HepG2 (cell line): ENCODE data around the gene DIABLO. TPM values are rescaled to one million over a fixed set of nuclear protein-coding genes. Genes with fewer than 3 reads are reported as not detected.

Experiments
- CAMTA2 ChIP-seq: sonication (generic); formaldehyde crosslinking; IDR thresholded peaks from 2 replicates; pipeline ENCODE4 v1.4.0; 2020; ENCODE audit warnings: mild to moderate bottlenecking, missing genetic modification reagents, borderline replicate concordance
- HDAC6 ChIP-seq: fragments of 200-600 bp; sonication (generic); IDR thresholded peaks from 2 replicates; pipeline ENCODE4 v1.7.0; 2017; ENCODE audit warnings: mild to moderate bottlenecking, antibody characterized with exemption, low read length, low read depth
- HMGA1 ChIP-seq: sonication (generic); formaldehyde crosslinking; conservative IDR thresholded peaks from 2 replicates; pipeline ENCODE4 v1.4.0; 2020; ENCODE audit warnings: missing genetic modification reagents
- KAT7 ChIP-seq: IDR thresholded peaks from 2 replicates; pipeline ENCODE4 v1.6.1; 2018; ENCODE audit warnings: borderline replicate concordance, missing compliant biosample characterization
- LCORL ChIP-seq, 2 experiments: fragments of 450-650 bp in 1 of 2; sonication (generic) in 1 of 2; formaldehyde crosslinking in 1 of 2; IDR thresholded peaks; 2 replicates each; pipeline versions ENCODE4 v1.5.0 to v1.6.1; 2017 to 2020; ENCODE audit warnings: antibody characterized with exemption in 1 of 2, missing genetic modification reagents in 1 of 2
- NONO ChIP-seq, 2 experiments: fragments of 450-650 bp in 1 of 2; sonication (generic) in 1 of 2; formaldehyde crosslinking in 1 of 2; IDR thresholded peaks in 1 of 2; conservative IDR thresholded peaks in 1 of 2; 2 replicates each; pipeline versions ENCODE4 v1.6.1 to v1.8.0; 2017 to 2022; ENCODE audit warnings: mild to moderate bottlenecking in 1 of 2, missing genetic modification reagents in 1 of 2, moderate library complexity in 1 of 2
- SRY ChIP-seq: sonication (generic); formaldehyde crosslinking; IDR thresholded peaks from 2 replicates; pipeline ENCODE4 v1.8.0; 2022; ENCODE audit warnings: mild to moderate bottlenecking, missing genetic modification reagents
- SSRP1 ChIP-seq: IDR thresholded peaks from 2 replicates; pipeline ENCODE4 v1.6.1; 2016; ENCODE audit warnings: control low read depth
- ZNF136 ChIP-seq: sonication (generic); formaldehyde crosslinking; IDR thresholded peaks from 2 replicates; pipeline ENCODE4 v1.8.1; 2022; ENCODE audit warnings: low read depth, mild to moderate bottlenecking, moderate library complexity, missing genetic modification reagents
- ZNF543 ChIP-seq: sonication (generic); formaldehyde crosslinking; IDR thresholded peaks from 2 replicates; pipeline ENCODE4 v1.4.0; 2020; ENCODE audit warnings: mild to moderate bottlenecking, missing genetic modification reagents
- ZNF567 ChIP-seq: sonication (generic); formaldehyde crosslinking; IDR thresholded peaks from 2 replicates; pipeline ENCODE4 v1.8.1; 2023; ENCODE audit warnings: mild to moderate bottlenecking, missing genetic modification reagents, borderline replicate concordance
- ZNF598 ChIP-seq: sonication (generic); formaldehyde crosslinking; IDR thresholded peaks from 2 replicates; pipeline ENCODE4 v1.5.1; 2020; ENCODE audit warnings: mild to moderate bottlenecking, missing genetic modification reagents, borderline replicate concordance
- ZSCAN30 ChIP-seq: sonication (generic); formaldehyde crosslinking; IDR thresholded peaks from 2 replicates; pipeline ENCODE4 v1.5.0; 2020; ENCODE audit warnings: mild to moderate bottlenecking, missing genetic modification reagents
- polyA plus RNA-seq, 8 experiments: library from polyadenylated mRNA; depleted of rRNA in 3 of 8; stranded (reverse) in 7 of 8; unstranded in 1 of 8; fragments of >200 nt; fragmentation: Illumina TruSeq in 4 of 8; extraction: Trizol in 4 of 8; gene quantifications; 2 replicates each; pipeline versions ENCODE4 v1.2.1 to v1.2.3, GENCODE V29; 2011 to 2016; ENCODE audit warnings: low read depth in 4 of 8, missing spikeins in 1 of 8, mixed read lengths in 1 of 8; ENCODE audit not compliant: insufficient read depth in 1 of 8
- total RNA-seq, 5 experiments: library from RNA; depleted of rRNA; stranded (reverse); fragments of >200 nt; fragmentation: Illumina TruSeq; extraction: Trizol; gene quantifications; 2 replicates each; pipeline ENCODE4 v1.2.3, GENCODE V29; 2016; ENCODE audit warnings: low read depth in 1 of 5
- TF ChIP-seq, protein P1 (sequence below): sonication (generic); formaldehyde crosslinking; IDR thresholded peaks from 2 replicates; pipeline ENCODE4 v1.5.0; 2020; ENCODE audit warnings: mild to moderate bottlenecking, missing genetic modification reagents
- TF ChIP-seq, protein P2 (sequence below): sonication (generic); formaldehyde crosslinking; IDR thresholded peaks from 2 replicates; pipeline ENCODE4 v1.5.0; 2020; ENCODE audit warnings: missing genetic modification reagents
- TF ChIP-seq, protein P3 (sequence below): sonication (generic); formaldehyde crosslinking; IDR thresholded peaks from 2 replicates; pipeline ENCODE4 v1.4.0; 2020; ENCODE audit warnings: missing genetic modification reagents
- TF ChIP-seq, protein P4 (sequence below): IDR thresholded peaks from 2 replicates; pipeline ENCODE4 v1.6.1; 2016; ENCODE audit warnings: missing compliant biosample characterization, missing genetic modification reagents, borderline replicate concordance
- TF ChIP-seq, protein P5 (sequence below): sonication (generic); formaldehyde crosslinking; IDR thresholded peaks from 2 replicates; pipeline ENCODE4 v1.4.0; 2020; ENCODE audit warnings: mild to moderate bottlenecking, missing genetic modification reagents, borderline replicate concordance

The DIABLO gene
- total and polyA plus RNA-seq, 2 of the 13 experiments (the other 11 are each of a cell fraction or from before 2014, with no cell fraction given), result 20.7 to 70.9 TPM

DNA sequence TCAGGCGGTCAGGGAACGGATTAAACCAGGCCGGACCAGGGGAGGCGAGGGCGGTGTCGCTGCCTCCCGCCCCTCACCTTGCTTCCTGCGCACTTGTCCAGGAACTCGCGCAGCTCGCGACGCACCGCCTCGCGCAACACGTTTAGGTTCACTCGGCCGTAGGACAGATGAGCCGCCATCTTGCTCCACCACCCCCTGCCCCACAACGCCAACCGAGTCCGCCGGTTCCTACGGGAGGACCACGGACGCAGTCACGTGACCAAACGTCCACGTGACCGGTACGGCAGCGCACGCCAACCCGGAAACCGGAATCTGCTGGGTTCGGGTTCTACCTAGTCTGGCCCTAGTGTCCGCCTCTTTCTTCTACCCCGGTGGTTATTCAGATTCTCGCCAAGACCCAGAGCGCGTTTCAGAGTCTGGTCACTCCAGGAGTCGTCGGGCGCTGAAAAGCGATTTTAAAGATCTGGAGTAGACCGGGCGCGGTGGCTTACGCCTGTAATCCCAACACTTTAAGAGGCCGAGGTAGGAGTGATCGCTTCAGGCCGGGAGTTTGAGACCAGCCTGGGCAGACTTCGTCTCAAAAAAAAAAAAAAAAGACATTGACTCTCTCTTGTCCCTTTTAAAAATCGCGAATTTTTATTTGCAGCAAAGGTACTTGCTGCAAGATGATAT lies 40.5 kb upstream of the DIABLO start, which contains the start of gene VPS33A (continued):
- TF ChIP-seq HDAC6, result no peak
- TF ChIP-seq KAT7 (CRISPR knock-in tag), result peak; percentile 73
- no peak for TF ChIP-seq SRY (CRISPR knock-in tag)
- TF ChIP-seq, protein P1, sequence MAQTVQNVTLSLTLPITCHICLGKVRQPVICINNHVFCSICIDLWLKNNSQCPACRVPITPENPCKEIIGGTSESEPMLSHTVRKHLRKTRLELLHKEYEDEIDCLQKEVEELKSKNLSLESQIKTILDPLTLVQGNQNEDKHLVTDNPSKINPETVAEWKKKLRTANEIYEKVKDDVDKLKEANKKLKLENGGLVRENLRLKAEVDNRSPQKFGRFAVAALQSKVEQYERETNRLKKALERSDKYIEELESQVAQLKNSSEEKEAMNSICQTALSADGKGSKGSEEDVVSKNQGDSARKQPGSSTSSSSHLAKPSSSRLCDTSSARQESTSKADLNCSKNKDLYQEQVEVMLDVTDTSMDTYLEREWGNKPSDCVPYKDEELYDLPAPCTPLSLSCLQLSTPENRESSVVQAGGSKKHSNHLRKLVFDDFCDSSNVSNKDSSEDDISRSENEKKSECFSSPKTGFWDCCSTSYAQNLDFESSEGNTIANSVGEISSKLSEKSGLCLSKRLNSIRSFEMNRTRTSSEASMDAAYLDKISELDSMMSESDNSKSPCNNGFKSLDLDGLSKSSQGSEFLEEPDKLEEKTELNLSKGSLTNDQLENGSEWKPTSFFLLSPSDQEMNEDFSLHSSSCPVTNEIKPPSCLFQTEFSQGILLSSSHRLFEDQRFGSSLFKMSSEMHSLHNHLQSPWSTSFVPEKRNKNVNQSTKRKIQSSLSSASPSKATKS (CRISPR knock-in tag), result no peak
- TF ChIP-seq HMGA1 (CRISPR knock-in tag), result no peak
- TF ChIP-seq, protein P2, sequence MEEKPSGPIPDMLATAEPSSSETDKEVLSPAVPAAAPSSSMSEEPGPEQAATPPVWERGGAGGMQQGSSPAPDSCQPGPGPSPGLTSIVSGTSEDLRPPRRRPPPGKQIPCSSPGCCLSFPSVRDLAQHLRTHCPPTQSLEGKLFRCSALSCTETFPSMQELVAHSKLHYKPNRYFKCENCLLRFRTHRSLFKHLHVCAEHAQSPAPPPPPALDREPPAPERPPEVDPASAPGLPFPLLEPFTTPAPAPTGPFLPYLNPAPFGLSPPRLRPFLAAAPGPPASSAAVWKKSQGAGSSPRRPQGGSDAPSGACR, result peak; percentile 82; the same call in 1 of the 2 replicates
- 0 out of 2 replicates have a peak, but pooled peaks have one; percentile 35 for TF ChIP-seq LCORL (IDR thresholded peaks at IDR 0.05)
- TF ChIP-seq LCORL (CRISPR knock-in tag; IDR thresholded peaks at IDR 0.05), result peak; percentile 83
- 0 out of 2 replicates have a peak, but pooled peaks have one; percentile 24 for TF ChIP-seq ZSCAN30
- TF ChIP-seq, protein P3, sequence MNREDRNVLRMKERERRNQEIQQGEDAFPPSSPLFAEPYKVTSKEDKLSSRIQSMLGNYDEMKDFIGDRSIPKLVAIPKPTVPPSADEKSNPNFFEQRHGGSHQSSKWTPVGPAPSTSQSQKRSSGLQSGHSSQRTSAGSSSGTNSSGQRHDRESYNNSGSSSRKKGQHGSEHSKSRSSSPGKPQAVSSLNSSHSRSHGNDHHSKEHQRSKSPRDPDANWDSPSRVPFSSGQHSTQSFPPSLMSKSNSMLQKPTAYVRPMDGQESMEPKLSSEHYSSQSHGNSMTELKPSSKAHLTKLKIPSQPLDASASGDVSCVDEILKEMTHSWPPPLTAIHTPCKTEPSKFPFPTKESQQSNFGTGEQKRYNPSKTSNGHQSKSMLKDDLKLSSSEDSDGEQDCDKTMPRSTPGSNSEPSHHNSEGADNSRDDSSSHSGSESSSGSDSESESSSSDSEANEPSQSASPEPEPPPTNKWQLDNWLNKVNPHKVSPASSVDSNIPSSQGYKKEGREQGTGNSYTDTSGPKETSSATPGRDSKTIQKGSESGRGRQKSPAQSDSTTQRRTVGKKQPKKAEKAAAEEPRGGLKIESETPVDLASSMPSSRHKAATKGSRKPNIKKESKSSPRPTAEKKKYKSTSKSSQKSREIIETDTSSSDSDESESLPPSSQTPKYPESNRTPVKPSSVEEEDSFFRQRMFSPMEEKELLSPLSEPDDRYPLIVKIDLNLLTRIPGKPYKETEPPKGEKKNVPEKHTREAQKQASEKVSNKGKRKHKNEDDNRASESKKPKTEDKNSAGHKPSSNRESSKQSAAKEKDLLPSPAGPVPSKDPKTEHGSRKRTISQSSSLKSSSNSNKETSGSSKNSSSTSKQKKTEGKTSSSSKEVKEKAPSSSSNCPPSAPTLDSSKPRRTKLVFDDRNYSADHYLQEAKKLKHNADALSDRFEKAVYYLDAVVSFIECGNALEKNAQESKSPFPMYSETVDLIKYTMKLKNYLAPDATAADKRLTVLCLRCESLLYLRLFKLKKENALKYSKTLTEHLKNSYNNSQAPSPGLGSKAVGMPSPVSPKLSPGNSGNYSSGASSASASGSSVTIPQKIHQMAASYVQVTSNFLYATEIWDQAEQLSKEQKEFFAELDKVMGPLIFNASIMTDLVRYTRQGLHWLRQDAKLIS (CRISPR knock-in tag), result no peak
- TF ChIP-seq ZNF598 (CRISPR knock-in tag), result peak; percentile 85
- TF ChIP-seq SSRP1 (CRISPR knock-in tag), result no peak
- TF ChIP-seq, protein P4, sequence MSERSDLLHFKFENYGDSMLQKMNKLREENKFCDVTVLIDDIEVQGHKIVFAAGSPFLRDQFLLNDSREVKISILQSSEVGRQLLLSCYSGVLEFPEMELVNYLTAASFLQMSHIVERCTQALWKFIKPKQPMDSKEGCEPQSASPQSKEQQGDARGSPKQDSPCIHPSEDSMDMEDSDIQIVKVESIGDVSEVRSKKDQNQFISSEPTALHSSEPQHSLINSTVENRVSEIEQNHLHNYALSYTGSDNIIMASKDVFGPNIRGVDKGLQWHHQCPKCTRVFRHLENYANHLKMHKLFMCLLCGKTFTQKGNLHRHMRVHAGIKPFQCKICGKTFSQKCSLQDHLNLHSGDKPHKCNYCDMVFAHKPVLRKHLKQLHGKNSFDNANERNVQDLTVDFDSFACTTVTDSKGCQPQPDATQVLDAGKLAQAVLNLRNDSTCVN, result peak; percentile 65; the same call in 1 of the 2 replicates
- TF ChIP-seq, protein P5, sequence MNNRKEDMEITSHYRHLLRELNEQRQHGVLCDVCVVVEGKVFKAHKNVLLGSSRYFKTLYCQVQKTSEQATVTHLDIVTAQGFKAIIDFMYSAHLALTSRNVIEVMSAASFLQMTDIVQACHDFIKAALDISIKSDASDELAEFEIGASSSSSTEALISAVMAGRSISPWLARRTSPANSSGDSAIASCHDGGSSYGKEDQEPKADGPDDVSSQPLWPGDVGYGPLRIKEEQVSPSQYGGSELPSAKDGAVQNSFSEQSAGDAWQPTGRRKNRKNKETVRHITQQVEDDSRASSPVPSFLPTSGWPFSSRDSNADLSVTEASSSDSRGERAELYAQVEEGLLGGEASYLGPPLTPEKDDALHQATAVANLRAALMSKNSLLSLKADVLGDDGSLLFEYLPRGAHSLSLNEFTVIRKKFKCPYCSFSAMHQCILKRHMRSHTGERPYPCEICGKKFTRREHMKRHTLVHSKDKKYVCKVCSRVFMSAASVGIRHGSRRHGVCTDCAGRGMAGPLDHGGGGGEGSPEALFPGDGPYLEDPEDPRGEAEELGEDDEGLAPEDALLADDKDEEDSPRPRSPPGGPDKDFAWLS, result 0 out of 2 replicates have a peak, but pooled peaks have one; percentile 68
- TF ChIP-seq ZNF567 (CRISPR knock-in tag), result peak; percentile 77; the same call in 1 of the 2 replicates
- TF ChIP-seq ZNF543, result peak; percentile 74
- no peak for TF ChIP-seq NONO (IDR thresholded peaks at IDR 0.05)
- peak; percentile 98 for TF ChIP-seq NONO (CRISPR knock-in tag; conservative IDR thresholded peaks at IDR 0.05)
- TF ChIP-seq ZNF136 (CRISPR knock-in tag), result peak; percentile 92
- peak; percentile 50; the same call in 1 of the 2 replicates for TF ChIP-seq CAMTA2
